ENCODE measurements around the gene KAT6B.
"Not testable (repeated sequence)": the region's sequence is repeated elsewhere in the genome, so short reads cannot be mapped to it uniquely, and the experiment has no call there.

The KAT6B gene

GRCh38 chr10:74893329-74893728 is 66.9 kb downstream of the KAT6B start:
- not testable (repeated sequence) for DNase-seq

- DNase-seq: no peak
Observed at GRCh38 chr10:74896788-74897527, 70.6 kb downstream of the KAT6B start.

GRCh38 chr10:74898201-74898976 is 72.0 kb downstream of the KAT6B start:
- no peak for DNase-seq

- no peak for DNase-seq
Observed at GRCh38 chr10:74900297-74900696, 73.9 kb downstream of the KAT6B start.

GRCh38 chr10:74901301-74901700 is 74.9 kb downstream of the KAT6B start:
- no peak for DNase-seq

- DNase-seq: no peak
Observed at GRCh38 chr10:74901867-74902450, 75.6 kb downstream of the KAT6B start.

GRCh38 chr10:74903491-74903890 is 77.1 kb downstream of the KAT6B start:
- DNase-seq: no peak

GRCh38 chr10:74906611-74907198 is 80.3 kb downstream of the KAT6B start:
- DNase-seq: no peak

- DNase-seq: no peak
Observed at GRCh38 chr10:74909670-74910069, 83.3 kb downstream of the KAT6B start.

GRCh38 chr10:74910241-74910975 is 84.0 kb downstream of the KAT6B start:
- DNase-seq: no peak

- DNase-seq: no peak
Observed at GRCh38 chr10:74910976-74911350, 84.6 kb downstream of the KAT6B start.

GRCh38 chr10:74912182-74912581 is 85.8 kb downstream of the KAT6B start:
- no peak for DNase-seq

GRCh38 chr10:74912682-74913081 is 86.3 kb downstream of the KAT6B start:
- DNase-seq: no peak

- no peak for DNase-seq
Observed at GRCh38 chr10:74913377-74913979, 87.1 kb downstream of the KAT6B start.

- no peak for DNase-seq
Observed at GRCh38 chr10:74916283-74916682, 89.9 kb downstream of the KAT6B start.

- no peak for DNase-seq
Observed at GRCh38 chr10:74917481-74918077, 91.2 kb downstream of the KAT6B start.

- no peak for DNase-seq
Observed at GRCh38 chr10:74919671-74920070, 93.3 kb downstream of the KAT6B start.

- not testable (repeated sequence) for DNase-seq
Observed at GRCh38 chr10:74921070-74921469, 94.7 kb downstream of the KAT6B start.

GRCh38 chr10:74921744-74922143 is 95.3 kb downstream of the KAT6B start:
- no peak for DNase-seq

GRCh38 chr10:74922921-74923320 is 96.5 kb downstream of the KAT6B start:
- DNase-seq: no peak

- DNase-seq: no peak
Observed at GRCh38 chr10:74923556-74923955, 97.2 kb downstream of the KAT6B start.

Measured in activated CD8-positive, alpha-beta memory T cell treated with anti-CD3 and anti-CD28 coated beads, Interleukin-2, amount 50 U/mL, for 4 hours (primary cell).